Measurements from ENCODE around the gene TEKT5. TPM values are rescaled to one million over a fixed set of nuclear protein-coding genes. Genes with fewer than 3 reads are reported as not detected.

TEKT5 gene
- total RNA-seq, 1 experiment from 2014 or later: not detected

DNA sequence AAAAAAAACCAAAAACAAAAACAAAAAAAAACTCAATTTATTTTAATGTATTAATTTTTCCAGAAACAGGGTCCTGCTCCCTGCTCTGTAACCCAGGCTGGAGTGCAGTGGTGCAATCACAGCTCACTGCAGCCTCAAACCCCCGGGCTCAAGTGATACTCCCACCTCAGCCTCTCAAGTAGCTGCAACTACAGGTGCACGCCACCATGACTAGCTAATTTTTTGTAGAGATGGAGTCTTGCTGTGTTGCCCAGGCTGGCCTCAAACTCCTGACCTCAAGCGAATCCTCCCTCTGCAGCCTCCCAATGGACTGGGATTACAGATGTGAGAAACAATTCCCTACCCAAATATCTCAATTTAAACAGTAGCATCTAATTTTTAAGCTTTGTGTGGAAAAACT is 89.1 kb downstream of the TEKT5 start:
- Mint-ChIP-seq H3K4me3 (ENCODE audit: unreplicated experiment) (no peak overlapping the region), H3K9me3 (ENCODE audit: unreplicated experiment) (no peaks in the 10 kb centered on the region), H3K27ac (ENCODE audit: unreplicated experiment) (no peak overlapping the region), H3K27me3 (ENCODE audit: insufficient read depth, unreplicated experiment) (no peaks in the 10 kb centered on the region), H3K36me3 (ENCODE audit: insufficient read depth, unreplicated experiment) (no peaks in the 10 kb centered on the region), H3K4me1 (ENCODE audit: low read depth, unreplicated experiment) (peaks cover 35% of the 10 kb centered on the region)
- BruUV-seq (replicated peaks): no TSS peak
- H3K36me3 ChIP-seq (ENCODE audit: control insufficient read depth, insufficient read depth, low read length): no peaks in the 10 kb centered on the region
- no peak overlapping the region for H3K4me3 ChIP-seq (ENCODE audit: low read depth, low read length)
- intact Hi-C loops (cut with micrococcal nuclease; ENCODE audit: unreplicated experiment): no loop called here
- peaks cover 43% of the 10 kb centered on the region for H3K4me1 ChIP-seq
- CTCF ChIA-PET: no interaction called here
- POLR2A ChIA-PET: no interaction called here
- H3K27me3 ChIP-seq (replicated peaks; ENCODE audit: control insufficient read depth, insufficient read depth, low read length): no peaks in the 10 kb centered on the region
- TF ChIP-seq, protein P1, sequence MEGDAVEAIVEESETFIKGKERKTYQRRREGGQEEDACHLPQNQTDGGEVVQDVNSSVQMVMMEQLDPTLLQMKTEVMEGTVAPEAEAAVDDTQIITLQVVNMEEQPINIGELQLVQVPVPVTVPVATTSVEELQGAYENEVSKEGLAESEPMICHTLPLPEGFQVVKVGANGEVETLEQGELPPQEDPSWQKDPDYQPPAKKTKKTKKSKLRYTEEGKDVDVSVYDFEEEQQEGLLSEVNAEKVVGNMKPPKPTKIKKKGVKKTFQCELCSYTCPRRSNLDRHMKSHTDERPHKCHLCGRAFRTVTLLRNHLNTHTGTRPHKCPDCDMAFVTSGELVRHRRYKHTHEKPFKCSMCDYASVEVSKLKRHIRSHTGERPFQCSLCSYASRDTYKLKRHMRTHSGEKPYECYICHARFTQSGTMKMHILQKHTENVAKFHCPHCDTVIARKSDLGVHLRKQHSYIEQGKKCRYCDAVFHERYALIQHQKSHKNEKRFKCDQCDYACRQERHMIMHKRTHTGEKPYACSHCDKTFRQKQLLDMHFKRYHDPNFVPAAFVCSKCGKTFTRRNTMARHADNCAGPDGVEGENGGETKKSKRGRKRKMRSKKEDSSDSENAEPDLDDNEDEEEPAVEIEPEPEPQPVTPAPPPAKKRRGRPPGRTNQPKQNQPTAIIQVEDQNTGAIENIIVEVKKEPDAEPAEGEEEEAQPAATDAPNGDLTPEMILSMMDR (IDR thresholded peaks at IDR 0.05; ENCODE audit: insufficient read depth in 1 of 2, low read depth in 1 of 2, low read length in 1 of 2, severe bottlenecking in 1 of 2, unreplicated experiment in 1 of 2): no peak
- no peaks in the 10 kb centered on the region for H3K9me3 ChIP-seq
- no peak for DNase-seq

DNA sequence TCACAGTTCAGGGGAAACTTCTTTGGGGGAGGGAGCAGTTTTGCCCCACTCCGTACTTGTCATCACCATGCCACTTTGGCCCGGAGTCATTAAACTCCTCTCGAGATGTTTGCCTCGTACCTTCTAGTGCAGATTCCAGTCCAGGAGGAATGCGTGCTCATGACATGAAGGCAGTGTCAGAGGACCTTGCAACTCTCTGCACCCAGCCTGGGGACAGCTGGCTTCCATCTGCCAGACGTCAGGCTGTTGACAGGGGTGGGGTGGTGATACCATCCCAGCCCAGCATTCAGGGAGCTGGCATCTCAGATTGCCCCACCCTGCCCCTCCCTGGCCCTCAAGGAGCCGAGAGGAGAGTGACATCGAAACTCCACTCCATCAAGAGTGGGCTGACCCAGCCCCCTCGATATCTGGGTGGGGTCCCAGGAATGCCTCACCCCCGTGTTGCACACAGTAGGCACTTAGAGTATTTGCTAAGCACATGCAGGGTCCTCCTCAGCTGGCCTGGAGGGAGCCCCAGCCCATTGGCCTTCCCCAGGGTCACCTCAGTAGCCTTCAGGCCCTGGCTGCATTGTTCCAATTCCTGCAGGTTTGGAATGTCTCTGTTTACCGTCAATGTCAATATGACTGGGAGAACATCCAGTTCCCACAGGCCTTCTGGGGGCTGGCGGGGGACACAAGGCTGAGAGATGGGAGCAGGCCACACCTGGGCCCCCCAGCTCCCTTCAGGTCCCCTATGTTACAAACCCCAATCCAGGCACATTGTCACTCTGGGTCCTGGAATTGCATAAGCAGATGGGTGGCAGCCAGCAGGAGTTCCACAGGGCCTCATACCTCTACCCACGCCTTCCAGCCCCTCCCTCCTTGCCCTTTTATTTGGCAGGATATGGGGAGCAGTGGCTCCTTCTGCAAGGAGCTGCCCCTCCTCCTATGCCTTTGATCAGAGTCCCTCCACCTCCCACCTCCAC is 93.0 kb downstream of the TEKT5 start:
- ChIA-PET CTCF (interaction anchor here (0.5 kb wide), 1 partner anchor 56 kb away, joined by 3 read pairs; no protein-coding TSS in a partner anchor), POLR2A (interaction anchor here (0.6 to 1.4 kb wide), 4 partner anchors 15 to 40 kb away, joined by 3 to 9 read pairs (median 6); no protein-coding TSS in a partner anchor)
- peak overlapping the region; percentile 98 for H3K27ac Mint-ChIP-seq (ENCODE audit: unreplicated experiment)
- H3K4me3 Mint-ChIP-seq (ENCODE audit: unreplicated experiment): peak overlapping the region; percentile 35
- Histone ChIP-seq H3K4me3 (ENCODE audit: low read depth, low read length) (no peak overlapping the region), H3K27me3 (replicated peaks; ENCODE audit: control insufficient read depth, insufficient read depth, low read length) (no peaks in the 10 kb centered on the region), H3K4me1 (peaks cover 30% of the 10 kb centered on the region), H3K9me3 (no peaks in the 10 kb centered on the region), H3K36me3 (ENCODE audit: control insufficient read depth, insufficient read depth, low read length) (no peaks in the 10 kb centered on the region)
- intact Hi-C loops (cut with micrococcal nuclease; ENCODE audit: unreplicated experiment): loop anchor here (1.0 to 2.0 kb wide), 3 partner anchors 9 to 21 kb away; no protein-coding TSS in a partner anchor
- peak; percentile 70 to 82 for DNase-seq
- H3K27me3 Mint-ChIP-seq (ENCODE audit: insufficient read depth, unreplicated experiment): no peaks in the 10 kb centered on the region
- H3K9me3 Mint-ChIP-seq (ENCODE audit: unreplicated experiment): no peaks in the 10 kb centered on the region
- no TSS peak for BruUV-seq (replicated peaks)
- TF ChIP-seq, protein P1 (IDR thresholded peaks at IDR 0.05; ENCODE audit: insufficient read depth in 1 of 2, low read depth in 1 of 2, low read length in 1 of 2, severe bottlenecking in 1 of 2, unreplicated experiment in 1 of 2): no peak
- no peaks in the 10 kb centered on the region for H3K36me3 Mint-ChIP-seq (ENCODE audit: insufficient read depth, unreplicated experiment)
- H3K4me1 Mint-ChIP-seq (ENCODE audit: low read depth, unreplicated experiment): peaks cover 30% of the 10 kb centered on the region

DNA sequence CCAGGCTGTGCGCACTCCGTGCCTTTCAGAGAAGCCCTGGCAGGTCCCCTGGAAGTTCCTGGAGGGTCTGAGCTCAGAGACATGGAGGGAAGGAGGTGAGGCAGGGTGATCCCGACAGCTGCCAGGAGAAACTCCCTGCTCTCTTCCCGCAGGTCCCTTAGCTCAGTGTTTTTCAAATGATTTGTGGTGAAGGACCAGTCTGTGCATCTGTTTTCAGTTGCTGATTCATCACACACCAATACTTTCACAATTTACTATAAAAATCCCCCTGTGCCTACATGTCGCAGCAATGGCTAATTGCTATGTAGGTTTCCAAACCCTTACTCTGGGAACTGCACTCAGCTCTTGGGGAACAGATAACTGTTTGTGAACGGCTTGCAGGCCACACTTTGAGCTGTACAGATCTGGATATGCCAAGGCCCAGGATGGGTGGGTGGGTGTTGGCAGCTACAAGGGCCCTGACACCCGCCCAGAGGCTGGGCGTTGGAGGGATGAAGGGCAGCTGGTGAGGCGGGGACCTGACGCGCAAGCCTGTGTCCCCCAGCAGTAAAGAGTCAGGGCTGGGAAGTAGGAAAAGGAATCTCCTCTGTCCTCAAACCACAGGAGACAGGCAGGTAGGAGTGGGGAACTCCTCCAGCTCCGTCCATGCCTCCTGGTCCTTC is 93.8 kb downstream of the TEKT5 start:
- POLR2A ChIA-PET: interaction anchor here (1.4 kb wide), 2 partner anchors 21 to 41 kb away, joined by 3 to 9 read pairs; no protein-coding TSS in a partner anchor
- intact Hi-C loops (cut with micrococcal nuclease; ENCODE audit: unreplicated experiment): loop anchor here (1.0 kb wide), 2 partner anchors 9 to 21 kb away; no protein-coding TSS in a partner anchor
- Mint-ChIP-seq H3K36me3 (ENCODE audit: insufficient read depth, unreplicated experiment) (no peaks in the 10 kb centered on the region), H3K4me3 (ENCODE audit: unreplicated experiment) (no peak overlapping the region), H3K4me1 (ENCODE audit: low read depth, unreplicated experiment) (peaks cover 24% of the 10 kb centered on the region), H3K9me3 (ENCODE audit: unreplicated experiment) (no peaks in the 10 kb centered on the region), H3K27ac (ENCODE audit: unreplicated experiment) (peak overlapping the region; percentile 98), H3K27me3 (ENCODE audit: insufficient read depth, unreplicated experiment) (no peaks in the 10 kb centered on the region)
- Histone ChIP-seq H3K4me3 (ENCODE audit: low read depth, low read length) (no peak overlapping the region), H3K36me3 (ENCODE audit: control insufficient read depth, insufficient read depth, low read length) (no peaks in the 10 kb centered on the region), H3K9me3 (no peaks in the 10 kb centered on the region), H3K4me1 (peaks cover 30% of the 10 kb centered on the region), H3K27me3 (replicated peaks; ENCODE audit: control insufficient read depth, insufficient read depth, low read length) (no peaks in the 10 kb centered on the region)
- DNase-seq: no peak
- CTCF ChIA-PET: no interaction called here
- TF ChIP-seq, protein P1 (IDR thresholded peaks at IDR 0.05; ENCODE audit: insufficient read depth in 1 of 2, low read depth in 1 of 2, low read length in 1 of 2, severe bottlenecking in 1 of 2, unreplicated experiment in 1 of 2): no peak
- BruUV-seq (replicated peaks): no TSS peak

Data from Caco-2 (cell line).